COLO668 (cell line): Measurements from ENCODE around the gene FMO1.
"Not testable (repeated sequence)": the region's sequence is repeated elsewhere in the genome, so short reads cannot be mapped to it uniquely, and the experiment has no call there.

Experiments
- DNase-seq: peaks from one replicate; lab custom pipeline; 2025; ENCODE audit not compliant: unreplicated experiment; lab: John Stamatoyannopoulos, UW

Gene FMO1, protein sequence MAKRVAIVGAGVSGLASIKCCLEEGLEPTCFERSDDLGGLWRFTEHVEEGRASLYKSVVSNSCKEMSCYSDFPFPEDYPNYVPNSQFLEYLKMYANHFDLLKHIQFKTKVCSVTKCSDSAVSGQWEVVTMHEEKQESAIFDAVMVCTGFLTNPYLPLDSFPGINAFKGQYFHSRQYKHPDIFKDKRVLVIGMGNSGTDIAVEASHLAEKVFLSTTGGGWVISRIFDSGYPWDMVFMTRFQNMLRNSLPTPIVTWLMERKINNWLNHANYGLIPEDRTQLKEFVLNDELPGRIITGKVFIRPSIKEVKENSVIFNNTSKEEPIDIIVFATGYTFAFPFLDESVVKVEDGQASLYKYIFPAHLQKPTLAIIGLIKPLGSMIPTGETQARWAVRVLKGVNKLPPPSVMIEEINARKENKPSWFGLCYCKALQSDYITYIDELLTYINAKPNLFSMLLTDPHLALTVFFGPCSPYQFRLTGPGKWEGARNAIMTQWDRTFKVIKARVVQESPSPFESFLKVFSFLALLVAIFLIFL

DNA sequence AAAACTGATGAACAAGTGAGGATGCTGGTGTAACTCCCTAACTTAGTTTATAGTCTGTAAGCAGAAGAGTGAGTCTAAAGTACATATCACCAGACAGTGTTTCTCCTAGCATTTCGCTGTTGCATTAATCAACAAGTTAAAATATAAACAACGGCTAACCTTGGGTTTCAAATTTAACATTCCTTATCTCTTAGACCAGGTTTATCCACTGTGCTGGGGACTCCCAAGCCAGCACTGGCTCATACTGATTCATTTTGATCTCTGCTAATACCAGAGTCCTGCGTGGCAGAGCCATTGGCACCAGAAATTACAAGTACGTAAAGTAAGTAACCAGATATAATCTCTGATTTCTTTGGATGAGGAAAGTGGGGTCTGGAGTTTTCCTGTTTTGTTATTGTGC is at the start of gene FMO1:
FMO1 (plus strand) TSS at position 193 of the 400 bp plus-strand sequence. CDS start 9,594 bp downstream, outside the sequence.
- no peak for DNase-seq

DNA sequence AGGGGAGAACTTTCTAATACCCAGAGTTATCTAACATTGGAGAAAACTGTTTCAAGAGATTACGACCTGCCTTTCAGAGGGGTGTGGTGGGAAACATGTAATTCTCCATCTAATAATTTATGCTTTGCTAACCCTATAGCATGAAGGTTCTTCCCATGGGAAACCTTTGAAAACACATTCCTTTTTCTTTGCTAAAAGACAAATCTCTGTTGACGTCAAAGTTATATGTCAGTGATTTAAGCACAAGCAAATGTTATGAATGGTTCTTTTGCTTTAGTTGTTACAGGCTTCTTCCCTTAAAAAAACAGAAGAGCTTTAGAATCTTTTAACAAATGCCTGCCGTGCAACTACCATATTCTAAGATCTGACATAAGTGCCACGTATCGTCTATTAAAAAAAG is 44.0 kb upstream of the FMO1 start:
- no peak for DNase-seq

DNA sequence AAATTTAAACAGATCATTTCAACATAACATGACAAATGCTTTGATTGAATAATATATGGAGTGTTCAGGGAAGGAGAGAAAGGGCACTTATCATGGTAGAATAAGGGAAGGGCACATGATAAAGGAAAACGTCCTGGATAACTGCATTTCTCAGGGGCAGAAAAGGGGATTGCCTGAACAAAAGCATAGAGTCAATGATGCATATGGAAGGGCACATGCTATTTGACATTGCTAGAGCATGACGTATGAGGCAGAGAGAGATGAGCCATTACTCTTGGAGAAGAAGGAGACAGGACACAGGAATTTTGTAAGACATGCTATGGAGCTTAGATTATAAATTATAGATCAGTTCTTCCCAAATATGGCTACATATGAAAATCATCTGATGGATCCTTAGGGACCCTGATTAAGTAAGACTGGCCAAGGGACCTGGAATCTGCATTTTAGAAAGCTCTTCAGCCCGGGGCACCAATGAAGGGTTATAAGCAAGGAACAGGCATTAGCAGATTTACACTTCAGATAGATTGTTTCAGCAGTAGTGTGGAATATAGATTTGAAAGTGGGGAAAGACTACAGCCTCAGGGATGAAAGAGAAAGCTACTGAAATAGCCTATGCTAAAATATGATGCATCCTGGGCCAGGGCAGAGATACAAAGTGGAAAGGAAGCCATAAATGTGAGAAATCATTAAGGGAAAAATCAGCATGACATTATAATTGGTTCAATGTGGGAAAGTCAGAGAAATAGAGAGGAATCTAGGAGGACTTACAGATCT is 41.9 kb upstream of the FMO1 start:
- DNase-seq = no peak

DNA sequence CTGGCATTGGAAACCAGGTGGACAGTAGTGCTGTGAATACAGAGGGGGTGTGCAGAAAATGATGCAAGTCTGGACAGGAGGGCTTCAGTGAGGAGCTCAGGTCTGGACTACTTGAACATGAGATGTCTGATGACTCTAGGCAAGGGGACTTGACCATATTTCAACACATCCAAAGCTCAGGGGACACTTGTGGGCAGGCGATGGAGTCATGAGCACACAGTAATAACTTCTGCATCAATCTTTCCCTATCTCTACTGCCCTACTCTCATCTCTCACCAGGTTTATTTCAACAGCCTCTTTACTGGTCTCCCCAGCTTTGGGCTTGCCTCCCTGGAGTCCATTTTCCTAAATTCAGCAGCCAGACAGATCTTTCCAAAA is 41.3 kb upstream of the FMO1 start:
- no peak for DNase-seq

DNA sequence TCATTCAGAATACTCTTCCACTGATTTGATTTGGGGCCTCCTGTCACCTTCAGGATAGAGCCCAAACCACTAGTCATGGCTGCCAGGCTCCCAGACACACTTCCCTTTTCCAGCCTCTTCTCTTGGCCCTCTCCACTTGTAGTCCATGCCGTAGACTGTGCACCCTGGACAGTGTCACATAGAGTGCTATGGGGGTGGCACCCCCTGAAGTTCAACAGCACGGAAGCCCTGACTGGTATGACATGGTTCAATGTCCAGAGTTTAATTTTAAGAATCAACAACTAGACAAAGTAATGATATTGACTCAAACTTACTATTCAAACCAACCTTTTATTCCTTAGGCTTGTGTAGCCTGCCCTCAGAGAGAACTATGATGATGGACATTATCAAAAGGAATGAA is 40.9 kb upstream of the FMO1 start:
- DNase-seq = no peak

DNA sequence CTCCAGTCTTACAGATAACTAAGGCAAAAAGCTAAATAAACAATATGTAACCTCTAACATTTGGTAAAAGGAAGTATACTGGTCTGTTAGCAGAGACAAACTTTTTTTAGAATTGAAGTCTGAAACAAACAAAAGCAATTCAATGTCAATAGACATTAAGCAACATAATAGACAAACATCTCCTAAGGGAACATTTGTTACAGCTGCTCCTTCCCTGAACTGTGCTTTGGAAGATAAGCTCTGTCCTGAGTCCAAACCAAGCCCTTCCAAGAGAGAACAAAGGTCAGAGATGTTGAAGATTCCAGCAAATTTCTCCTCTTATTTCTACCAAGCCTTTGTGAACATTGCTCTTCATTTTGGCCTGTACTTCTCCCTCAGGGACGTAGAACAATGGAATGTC is 37.9 kb upstream of the FMO1 start:
- DNase-seq = no peak

DNA sequence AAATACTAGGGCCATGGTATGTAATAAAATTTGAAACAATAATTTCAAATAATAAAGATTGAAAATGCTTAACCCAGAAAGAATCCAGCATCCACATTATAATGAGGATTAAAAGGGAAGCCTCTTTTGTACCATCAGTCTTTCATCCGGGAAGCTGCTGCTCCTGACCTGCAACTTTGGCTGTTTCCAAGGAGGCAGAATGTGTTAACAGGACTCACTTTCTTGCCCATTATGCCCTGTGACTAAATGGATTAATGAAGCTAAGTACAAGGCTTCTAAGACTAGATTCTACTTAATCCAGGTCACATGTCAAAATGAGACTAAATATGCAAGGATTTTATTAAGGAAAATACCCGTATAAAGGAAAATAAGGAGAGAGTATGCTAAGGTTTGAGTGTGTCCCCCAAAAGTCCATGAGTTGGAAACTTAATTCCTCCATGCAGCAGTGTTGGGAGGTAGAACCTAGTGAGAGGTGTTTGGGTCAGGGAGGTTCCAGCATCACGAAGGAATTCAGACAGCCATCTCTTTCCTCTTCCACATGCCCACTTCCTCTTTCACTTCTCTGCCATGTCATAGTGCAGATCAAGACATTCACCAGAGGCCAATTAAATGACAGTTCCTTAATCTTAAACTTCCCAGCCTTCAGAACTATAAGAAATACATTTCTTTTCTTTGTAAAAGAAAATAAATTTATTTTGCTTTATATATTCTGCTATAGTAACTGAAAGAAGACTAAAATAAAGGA is 35.5 kb upstream of the FMO1 start:
- no peak for DNase-seq

DNA sequence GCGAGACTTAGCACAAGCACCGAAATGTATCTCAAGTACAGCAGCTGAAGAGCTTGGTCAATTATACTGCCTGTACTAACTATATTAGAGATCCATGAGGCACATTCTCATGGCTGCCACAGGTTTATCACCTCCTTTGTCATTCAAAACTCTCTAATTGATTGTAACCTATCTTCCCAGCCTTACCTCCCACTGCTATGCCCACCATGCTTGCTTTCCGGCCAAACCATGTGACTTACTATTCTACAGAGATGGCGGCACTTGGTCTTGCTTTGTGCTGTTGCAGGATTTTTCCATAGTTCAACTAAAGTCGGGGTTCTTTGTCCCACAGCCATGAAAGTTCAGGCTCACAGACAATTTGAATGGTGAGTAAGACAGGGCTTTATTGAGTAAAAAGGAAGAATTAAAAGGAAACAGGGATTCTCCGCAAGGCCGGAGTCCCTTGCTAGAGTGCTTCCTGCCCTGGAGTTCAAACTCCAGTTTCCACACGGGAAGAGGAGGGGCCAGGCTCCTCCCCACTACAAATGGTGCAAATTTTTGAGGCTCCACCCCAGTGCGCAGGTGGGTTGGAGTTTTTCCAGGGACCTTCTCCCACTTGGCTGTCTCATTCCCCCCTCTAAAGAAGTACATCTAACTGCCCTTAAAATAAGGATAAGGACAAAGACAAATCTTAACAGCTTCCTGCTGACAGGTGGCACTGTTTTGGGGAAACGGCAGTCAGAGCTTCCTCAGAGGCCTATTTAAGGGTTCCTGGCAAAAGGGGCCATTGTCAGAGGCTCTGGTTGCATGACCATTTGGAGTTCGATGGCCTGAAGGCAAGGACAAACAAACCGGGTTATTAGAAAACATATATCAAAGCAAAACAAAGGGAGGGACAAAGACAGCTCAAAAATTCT is 34.5 kb upstream of the FMO1 start:
- DNase-seq = no peak

DNA sequence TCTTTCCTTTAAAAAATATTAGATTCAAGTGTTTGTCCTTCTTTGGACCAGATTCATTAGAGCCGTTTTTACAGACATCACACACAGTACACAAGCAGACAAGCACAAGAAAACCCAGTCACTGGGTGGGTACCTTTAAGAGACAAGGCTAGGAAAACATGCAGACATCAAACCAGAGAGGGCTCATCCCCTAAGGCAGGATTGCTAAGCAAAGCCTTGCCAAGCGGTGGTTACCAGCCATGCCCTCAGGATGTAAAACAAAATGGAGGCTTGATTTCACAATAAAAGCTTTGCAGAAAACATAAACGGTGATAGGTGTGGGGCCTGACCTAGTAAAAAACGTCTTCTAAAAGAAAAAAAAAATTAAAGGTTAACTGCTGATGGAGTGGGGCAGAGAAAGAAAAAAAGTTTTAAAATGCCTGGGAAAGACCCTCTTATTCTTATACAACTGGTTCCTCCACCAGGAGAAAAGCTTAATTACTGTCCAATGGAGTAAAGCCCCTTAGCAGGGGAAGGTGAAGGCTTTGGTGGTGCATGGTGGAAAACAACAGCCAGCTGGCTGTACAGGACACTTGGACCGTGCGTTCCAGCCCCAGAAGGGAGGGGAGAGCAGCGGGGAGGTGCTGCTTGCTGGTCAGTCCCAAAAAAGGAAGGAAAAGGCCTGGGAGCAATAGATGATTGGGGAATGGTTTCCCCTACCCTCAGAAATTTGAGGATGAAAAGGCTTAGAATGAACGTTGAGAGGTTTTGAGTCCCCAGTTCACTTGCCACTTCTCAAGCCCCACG is 30.4 kb upstream of the FMO1 start:
- no peak for DNase-seq

DNA sequence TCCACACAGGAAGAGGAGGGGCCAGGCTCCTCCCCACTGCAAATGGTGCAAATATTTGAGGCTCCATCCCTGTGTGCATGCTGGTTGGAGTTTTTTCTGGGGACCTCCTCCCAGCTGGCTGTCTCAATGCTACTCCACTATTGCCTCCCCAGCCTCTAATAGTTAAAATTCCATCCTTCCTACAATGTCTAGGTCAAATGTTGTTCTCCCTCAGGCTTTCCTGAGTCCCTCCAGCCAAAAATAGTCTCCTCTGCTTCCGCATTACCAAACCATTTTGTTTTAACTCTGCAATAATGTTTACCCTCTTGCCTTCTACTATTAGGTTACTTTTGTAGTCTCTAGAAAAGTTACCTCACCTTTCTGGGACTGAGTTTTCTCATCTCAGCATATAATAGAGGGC is 29.6 kb upstream of the FMO1 start:
- no peak for DNase-seq

DNA sequence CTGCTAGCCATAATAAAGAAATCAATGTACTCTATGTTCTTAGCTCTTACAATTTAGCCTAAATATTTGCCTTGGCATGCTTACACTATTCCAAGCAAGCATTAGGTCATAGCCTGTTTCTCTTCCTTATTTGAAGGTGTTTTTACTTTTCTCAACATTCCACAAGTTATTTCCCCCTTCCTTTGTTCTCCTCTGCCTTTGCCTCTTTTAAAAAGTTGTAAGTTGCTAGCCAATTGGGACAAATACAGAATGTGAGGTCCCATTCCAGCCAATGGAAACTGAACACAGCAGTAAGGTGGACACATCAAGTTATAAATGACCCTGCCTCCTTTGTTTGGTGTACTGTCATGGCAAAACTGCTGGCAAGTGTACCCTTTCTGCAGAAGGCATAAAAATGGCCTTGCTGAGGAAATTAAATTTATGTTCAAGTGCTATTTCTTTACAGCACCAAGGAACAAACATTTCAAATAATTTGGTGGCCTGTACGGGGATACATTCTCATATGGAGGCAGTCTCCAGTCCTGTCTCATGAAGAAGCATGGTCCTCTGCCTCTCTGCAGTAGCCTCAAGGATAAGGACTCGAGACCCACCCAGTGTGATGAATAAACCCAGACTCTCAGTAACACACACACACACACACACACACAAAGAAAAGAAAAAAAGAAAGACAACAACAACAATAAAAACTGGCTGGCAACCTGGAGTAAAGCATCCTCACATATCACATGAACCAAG is 28.8 kb upstream of the FMO1 start:
- no peak for DNase-seq

DNA sequence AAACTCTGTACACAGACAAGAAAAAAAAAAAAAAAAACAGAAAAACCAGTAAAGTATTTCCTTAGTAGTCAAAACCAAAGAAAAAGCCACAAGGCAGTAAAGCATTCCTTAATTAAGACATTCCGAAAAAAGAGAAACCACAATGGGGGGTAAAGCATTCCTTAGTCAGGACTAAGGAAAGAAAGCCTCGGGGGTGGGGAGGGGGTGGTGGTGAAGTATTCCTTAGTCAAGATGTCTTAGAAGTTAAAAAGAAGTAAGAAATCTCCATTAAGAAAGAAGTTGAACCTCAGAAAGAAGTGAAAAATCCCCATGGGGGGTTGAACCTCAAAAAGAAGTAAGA is 28.2 kb upstream of the FMO1 start:
- no peak for DNase-seq

DNA sequence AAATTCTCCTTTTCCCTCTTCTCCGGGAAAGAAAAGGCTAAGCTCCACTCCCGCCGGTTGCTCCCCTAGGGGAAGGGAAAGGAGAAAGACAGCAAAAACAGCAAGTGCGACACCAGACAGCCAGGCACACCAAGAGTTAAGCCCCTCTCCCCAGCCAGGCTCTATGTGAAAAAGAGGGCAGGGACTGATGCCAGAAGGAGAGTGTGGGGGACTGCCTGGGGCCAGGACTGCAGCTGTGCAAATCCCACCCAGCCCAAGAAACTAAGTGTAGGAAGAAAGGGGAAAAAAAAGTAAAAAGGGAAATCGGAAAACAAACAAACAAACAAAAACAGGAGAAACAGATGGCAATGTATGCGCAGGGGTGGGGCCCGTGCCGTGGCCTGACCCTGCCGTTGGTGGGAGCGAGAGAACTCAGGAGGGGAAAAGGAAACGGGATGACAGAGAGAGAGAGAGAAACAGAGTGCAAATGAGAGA is 27.7 kb upstream of the FMO1 start:
- no peak for DNase-seq

DNA sequence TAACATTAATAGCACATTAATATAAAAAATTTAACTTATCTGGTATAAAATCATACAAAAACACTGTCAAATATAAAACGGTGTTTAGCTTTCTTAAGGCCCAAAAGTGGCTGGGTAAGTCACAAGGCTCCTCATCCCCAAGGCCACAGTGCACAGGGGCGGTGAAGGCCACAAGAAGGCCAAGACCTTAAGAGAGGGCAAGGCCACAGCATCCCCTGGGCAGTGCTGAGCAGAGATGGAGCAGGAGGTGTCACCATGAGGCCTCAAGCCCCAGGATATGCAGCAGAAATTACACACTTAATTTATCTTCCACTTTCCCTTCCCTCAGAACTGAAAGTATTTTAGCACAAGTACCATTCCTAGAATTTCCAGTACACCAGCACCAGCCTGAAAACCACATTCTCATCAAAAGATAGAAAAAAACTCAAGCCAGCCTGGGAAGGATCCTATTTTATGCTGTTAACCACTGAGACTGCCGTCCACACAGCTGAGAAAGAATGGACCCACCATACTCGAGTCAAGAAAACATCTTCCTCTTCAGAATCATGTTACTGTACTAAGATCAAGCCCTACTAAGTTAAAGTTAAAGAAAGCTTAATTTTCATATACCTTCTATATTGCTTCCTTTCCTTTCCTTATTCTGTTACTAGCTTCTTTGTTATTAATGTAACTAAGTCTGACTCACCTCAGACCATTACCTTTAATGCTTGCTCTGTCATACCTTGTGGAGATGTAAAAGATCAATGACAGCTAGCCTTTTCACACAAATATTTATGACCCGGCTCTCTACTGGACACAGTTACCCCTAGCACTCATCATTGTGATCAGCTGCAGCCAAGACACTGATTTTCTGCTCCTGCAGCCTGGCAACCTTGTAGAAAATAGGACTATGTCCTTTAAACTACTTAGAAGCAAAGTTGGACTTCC is 26.4 kb upstream of the FMO1 start:
- DNase-seq = no peak

DNA sequence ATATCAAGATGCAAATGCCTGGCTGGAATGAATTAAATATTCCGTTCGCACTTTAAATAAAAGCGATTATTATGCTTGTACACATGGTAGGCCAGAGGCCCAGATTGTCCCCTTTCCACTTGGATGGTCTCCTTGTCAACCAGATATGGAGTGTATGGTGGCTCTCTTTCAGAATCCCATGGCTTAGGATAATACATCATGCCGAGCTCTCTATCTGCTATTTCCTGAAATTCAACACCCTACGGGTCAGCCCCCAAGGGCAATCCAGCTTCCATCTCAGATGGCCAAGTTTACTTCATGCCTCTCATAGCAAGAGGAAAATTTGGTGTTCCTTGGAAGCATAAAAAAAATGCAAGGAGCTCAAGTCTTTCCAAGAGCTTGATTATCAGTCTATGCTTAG is 25.4 kb upstream of the FMO1 start:
- no peak for DNase-seq

DNA sequence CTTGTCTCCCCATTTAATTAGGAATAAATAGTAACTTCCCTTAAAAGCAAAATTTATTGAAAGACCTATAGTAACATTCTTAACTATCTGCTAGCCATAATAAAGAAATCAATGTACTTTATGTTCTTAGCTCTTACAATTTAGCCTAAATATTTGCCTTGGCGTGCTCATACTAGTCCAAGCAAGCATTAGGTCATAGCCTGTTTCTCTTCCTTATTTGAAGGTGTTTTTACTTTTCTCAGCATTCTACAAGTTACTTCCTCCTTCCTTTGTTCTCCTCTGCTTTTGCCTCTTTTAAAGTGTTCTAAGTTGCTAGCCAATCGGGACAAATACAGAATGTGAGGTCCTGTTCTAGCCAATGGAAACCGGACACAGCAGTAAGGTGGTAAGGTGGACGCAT is 24.0 kb upstream of the FMO1 start:
- DNase-seq = not testable (repeated sequence)

DNA sequence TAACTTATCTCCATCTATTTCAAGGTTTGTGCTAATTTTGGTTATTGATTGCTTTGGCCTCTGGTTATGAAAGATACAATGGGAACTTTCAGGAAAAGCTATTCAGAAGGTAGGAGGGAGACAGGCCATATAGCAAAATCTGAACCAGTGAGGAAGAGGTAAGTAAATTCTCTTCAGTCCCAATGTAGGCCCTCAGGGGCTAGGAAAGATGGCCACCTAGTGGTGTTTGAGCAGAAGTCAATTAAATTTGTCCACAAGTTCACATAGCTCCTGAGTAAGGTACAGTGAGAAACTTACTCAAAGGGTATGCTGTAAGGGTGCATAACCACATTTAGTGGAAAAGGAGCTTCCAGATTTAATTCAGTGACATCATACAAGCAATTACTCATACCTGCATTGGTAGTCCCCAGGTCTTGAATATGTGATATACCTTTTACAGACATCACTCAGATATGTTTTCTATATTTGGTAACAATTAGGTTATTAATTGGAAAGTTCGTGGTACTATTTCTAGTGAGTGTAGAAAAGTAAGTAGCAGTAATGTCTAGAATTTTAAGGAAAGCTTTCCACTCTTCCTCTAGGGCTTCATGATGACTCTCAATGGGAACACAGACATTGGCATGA is 21.4 kb upstream of the FMO1 start:
- DNase-seq = peak; percentile 33

DNA sequence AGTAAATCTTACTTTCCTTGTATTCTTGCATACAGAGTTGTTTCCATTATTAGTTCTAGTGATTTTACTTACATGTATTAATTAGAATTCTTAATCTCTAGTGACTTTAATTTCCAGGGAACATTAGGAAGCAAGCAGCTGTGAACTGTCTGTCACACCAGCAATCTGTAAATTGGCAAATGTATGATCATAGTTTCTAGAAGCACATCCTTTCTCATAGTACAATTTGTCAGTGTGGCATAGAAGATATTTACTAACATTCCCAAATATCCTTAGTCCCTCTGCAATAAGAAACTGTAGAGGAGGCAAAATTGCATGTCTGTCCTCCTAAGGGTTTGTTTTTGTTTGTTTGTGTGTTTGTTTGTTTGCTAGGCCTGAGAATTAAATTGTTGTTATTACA is 17.0 kb upstream of the FMO1 start:
- DNase-seq = no peak
